ENCODE data around the gene UBAC1.
"Not testable (repeated sequence)": the region's sequence is repeated elsewhere in the genome, so short reads cannot be mapped to it uniquely, and the experiment has no call there.

UBAC1 gene

DNA sequence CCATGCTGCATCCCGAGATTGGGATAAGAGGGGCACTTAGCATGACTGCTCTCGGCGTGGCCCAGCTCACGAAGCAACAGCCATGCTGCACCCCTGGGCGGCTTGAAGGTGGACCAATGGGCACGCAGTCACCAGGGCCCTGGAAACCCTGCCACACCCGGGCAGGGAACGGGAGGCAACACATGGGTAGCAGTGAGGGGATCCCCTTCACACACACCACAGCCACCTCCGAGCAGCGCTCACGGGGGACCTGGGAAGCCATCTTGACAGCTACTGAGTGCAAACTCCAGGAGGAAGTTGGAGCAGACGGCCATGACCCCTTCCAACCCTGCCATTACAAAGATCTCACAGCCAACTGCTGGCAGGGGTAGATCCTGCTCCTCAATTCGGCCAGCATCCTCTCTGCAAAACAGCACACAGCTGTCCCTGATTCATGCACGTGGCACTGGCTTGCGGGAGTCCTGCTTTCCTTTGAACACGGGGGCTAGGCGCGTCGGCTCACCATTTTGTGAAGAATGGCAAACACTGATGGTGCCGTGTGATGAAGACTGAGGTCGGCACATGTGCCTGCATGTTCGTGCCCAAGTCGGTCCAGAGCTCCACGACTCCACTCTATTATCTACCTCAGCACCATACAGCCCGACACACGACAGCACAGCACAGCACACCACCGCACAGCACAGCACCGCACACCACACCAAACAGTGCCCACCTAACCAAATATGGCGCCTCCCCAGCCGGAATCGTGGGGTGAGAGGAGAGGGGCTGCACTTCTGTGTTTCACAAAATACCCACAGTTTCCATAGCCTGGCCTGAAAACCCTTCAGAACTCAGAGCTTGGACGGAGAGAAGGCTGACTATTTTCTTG lies 5.0 kb downstream of the UBAC1 start:
- no peak for DNase-seq

DNA sequence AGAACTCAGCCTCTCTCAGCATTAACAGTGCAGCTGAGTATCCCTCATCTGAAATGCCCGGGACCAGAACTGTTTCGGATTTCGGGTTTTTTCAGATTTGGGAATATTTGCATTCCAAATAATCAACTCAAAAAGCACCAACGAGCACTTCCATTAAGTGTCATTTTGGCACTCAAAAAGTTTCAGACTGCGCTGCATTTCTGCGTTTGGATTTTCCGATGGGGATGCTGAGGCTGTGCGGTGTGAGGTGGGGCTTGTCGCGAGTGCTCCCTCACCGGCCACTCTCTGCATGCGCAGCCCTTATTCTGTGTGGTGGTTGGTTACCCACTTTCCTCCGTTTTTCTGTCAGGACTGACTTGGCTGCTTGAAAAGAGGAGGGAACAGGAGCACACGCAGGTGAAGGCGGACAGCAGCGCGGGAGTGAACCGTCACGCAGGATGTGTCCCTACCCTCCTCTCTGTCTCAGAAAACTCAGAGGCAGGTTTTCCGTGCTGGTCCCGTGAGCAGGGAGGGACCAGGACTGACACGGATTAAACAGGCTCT lies 8.4 kb downstream of the UBAC1 start:
- no peak for DNase-seq

DNA sequence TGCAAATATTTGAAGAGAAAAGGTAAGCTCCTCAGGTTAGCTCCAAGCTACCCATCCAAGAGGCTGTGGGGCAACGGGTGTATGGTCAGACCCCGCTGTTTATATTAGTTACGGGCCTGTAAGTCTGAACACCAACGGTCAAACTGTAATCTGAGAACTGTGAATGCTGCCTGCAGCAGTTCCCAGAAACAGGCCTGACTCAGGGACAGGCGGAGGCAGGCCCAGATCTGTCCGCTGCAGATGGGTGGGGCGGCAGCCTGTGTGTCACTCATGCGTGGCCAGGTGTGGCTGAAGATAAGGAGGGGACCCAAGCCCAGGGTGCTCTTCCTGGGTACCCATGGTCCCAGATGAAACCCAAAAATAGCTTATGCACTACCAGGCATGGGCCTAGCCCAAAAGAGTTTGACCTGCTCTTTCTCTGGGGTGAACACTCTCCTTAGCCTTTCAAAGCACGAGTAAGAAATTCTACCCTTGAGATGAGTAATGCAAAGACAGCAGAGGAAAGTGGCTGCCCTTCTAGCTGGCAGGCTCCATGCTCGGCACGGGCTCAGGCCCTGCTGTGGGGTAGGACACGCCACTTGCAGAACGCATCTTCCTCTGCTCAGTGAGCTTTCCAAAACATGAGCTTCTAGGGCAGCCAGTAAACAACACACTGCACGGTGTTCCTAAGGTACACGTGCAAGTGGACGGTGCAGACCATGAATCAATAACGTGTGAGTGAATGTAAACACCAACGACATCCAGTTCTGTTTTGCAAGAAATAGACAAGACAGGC lies 9.1 kb downstream of the UBAC1 start:
- DNase-seq = no peak

DNA sequence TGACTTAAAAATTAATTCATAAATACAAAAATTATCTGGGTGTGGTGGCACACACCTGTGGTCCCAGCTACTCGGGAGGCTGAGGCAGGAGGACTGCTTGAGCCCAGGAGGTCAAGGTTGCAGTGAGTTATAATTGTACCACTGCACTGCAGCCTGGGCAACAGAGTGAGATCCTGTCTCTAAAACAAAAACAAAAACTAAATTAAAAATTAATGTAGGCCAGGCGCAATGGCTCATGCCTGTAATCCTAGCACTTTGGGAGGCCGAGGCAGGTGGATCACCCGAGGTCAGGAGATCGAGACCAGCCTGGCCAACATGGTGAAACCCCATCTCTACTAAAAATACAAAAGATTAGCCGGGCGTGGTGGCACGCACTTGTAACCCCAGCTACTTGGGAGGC lies 9.9 kb downstream of the UBAC1 start:
- not testable (repeated sequence) for DNase-seq

DNA sequence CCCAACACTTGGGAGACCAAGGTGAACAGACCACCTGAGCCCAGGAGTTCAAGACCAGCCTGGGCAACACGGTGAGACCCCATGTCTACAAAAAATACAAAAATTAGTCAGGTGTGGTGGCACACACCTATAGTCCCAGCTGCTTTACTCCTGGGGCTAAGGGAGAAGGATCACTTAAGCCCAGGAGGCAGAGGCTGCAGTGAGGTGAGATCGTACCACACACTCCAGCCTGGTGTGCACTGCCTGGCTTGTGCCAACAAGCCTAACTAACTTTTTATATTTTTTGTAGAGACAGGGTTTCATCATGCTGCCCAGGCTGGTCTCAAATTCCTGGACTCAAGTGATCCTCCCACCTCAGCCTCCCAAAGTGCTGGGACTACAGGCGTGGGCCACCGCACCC lies 10.3 kb downstream of the UBAC1 start:
- DNase-seq = not testable (repeated sequence)

DNA sequence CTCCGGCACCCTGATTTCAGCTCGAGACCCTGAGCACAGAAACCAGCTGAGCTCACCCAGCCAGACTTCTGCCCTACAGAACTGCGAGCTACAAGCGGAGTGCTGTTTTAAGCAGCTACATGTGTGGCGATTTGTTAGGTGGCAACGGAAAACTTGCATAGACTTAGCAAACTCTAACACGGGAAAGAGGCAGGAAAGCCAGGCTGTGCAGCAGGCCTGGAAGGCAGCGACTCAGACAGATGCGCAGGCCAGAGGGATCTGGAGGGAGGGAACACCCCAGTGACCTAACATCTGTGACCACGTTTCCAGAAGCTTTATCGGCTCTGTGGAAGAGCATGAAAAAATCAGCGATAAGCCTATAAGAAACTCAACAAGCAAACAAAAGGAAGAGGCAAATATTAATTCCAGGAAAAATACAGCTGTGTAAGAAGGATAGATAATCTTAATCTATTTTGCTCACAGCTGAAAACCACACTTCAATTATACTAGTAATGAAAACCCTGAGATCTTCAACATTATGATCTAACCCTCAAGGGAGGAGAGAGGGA lies 11.0 kb downstream of the UBAC1 start:
- DNase-seq = no peak

DNA sequence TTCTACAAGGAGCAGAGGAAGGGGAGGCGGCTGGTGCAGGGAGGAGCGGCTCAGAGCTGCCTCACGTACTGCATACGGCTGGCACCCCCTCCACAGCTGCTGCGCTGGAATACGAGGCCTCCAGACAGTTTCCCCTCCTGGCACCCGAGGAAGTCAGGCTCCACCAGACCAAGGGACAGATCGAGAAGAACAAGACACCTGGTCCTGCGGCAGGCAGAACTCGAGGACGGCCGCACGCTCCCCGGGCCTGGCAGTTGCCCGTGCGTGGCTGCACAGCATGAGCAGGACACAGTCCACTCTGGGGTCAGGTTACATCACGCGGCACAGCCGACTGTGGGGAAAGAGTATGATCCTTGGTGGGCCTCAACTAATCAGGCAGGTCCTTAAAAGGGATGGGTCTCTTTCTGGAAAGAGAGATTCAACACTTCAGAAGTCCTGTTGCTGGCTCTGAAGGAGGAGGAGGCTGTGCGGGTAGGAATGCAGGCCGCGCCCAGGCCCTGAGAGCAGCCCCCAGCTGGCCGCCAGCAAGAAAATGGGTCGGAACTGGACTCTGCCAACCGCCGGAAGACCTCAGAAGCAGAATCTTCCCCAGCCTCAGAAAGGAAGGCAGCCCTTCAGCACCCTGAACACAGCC lies 11.6 kb downstream of the UBAC1 start:
- no peak for DNase-seq

DNA sequence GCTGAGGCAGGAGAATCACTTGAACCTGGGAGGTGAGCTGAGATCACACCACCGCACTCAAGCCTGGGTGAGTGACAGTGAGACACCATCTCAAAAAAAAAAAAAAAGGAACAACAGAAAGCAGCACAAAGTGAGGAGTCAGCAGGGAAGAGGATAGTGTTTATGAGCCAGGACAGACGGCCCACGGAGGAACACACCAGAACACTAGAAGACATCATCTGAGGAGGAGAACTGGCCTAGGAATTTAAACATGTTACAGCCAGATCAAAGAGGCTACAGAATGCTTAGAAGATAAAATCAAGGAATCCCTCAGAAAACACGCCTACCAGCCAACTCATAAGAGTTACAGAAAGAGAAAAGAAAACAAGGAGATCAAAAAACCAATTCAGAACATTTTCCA lies 12.2 kb downstream of the UBAC1 start:
- DNase-seq = no peak

DNA sequence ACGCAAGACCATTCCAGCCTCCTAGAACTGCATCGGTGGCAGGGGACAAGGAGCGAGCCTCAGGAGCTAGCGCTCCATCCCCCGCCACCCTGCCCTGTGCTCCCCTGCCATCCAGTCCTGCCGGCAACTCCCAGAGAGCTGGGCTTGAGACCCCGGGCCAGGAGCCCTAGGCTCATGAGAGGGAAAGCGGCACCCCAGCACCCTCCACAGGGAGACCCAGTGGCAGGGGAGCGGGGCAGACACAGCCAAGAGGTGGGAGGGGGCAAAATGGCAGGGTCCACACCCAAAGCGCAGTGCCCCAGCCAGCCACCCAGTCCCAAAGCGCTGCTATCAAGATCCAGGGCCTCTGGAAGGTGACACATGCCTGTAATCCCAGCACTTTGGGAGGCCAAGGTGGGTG lies 12.7 kb downstream of the UBAC1 start:
- no peak for DNase-seq

DNA sequence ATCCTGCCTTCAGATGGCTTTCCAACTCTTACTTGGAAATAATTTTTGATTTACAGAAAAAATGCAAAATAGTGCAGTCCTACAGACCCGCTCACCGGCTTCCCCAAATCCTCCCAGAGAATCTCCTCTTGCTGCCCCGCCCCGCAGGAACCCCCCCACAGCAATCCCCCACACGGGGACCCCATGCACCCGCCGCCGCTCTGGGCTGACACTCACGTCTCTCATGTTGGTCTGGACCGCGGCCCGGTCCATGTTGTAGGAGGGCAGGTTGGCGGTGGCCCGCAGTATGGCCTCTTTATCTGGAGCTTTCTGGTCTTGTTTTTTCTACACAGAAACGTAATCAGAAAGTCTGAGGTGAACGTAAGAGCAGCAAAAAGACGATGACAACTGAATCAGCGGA lies 13.6 kb downstream of the UBAC1 start:
- no peak for DNase-seq

DNA sequence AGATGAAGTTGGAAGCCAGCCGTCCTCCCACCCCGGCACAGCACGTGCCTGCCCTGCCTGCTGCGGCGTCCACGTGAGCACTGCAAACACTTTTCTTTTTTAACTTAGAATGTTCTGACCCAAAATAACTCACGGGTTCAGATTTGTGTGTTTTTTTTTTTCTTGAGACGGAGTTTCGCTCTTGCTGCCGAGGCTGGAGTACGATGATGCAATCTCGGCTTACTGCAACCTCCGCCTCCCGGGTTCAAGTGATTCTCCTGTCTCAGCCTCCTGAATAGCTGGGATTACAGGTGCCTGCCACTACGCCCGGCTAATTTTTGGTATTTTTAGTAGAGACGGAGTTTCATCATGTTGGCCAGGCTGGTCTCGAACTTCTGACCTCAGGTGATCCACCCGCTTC lies 14.1 kb downstream of the UBAC1 start:
- DNase-seq = not testable (repeated sequence)

DNA sequence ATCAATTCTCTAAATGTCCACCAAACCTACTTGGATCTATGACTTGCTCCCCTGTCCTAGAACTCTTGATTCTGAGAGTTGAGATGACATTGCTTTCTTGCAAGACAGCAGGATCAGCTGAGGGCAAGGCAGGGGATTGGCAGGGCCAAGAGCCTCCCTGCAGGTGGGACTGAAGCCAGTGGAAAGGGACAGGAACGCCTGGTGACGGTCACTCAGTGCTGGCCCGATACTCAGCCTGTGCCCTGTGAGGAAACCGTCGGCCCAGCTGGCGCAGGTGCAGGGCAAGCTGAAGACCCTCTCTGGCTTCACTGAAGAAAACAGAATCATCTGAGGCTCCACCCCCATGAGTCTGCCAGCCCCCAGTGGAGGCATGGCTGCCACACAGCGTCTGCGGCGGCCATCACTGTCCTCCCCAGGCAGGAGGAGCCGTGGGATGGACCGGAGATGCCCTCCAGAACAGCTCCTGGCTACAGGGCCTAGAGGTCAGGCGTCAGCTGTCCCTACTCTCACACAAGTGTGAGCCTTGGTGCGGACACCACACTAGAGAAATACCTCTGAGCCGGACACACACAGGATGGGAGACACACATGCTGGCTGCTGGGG lies 14.7 kb downstream of the UBAC1 start:
- DNase-seq = no peak

DNA sequence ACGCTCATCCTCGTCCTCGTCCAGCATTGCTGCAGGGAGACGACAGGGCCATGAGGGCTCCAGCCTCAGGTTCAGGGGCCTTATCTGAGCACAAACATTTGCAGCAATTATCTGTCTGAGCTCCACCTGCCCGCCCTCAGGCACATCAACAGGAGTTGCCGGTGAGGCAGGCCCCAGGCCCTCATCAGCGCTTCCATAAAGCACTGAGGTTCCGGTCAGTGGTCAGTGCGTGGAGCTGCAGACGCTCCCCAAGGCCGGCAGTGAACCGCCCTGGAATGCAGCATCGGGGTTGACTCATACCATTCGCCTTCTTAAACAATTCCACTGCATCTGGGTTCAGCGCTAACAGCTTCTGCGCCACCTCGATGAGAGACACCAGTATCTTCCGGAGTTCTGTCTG lies 15.2 kb downstream of the UBAC1 start:
- no peak for DNase-seq

DNA sequence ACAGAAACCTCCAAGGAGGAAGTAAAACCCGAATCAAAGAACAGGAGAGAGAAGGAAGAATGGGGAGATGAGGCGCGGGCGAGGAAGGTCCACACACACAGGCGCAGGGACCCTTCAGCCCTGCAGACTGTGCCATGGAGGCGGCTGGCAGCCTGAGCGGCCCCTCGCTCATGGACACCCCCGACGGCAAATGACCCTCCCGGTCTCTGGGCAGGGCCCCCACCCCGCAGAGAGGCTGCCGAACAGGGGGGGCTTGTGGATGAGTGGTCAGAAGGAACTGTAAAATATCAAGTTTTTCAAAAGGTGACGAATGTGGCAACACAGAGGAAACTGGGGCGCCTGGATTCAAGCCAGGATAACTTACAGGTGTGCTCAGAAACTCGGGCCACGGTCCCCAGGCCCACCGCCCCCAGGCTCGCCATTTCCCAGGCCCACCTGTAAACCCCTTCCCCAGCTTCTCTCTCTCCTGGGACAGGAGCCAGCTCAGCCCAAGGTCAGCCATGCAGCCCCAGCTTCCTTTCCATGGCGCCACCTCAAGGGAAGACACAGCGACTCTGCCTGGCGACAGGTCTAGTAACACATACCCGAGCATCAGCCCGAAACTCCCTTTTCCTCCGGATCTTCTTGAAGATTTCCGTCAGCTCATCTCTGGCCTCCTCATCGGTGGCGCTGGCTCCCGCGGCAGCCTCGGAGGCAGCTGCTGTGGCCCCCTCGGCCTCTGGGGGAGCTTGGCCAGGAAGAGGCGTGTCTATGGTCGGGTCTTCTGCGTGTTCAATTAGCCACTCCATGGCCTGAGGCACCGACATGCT lies 16.5 kb downstream of the UBAC1 start:
- DNase-seq = no peak

DNA sequence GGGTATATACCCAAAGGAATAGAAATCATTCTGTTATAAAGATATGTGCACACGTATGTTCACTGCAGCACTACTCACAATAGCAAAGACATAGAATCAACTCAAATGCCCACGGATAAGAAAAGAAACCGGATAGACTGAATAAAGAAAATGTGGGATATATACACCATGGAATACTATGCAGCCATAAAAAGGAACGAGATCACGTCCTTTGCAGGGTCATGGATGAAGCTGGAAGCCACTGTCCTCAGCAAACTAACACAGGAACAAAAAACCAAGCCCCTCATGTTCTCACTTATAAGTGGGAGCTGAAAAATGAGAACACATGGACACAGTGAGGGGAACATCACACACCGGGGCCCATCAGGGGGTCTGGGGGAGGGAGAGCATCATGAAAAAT lies 17.6 kb downstream of the UBAC1 start:
- not testable (repeated sequence) for DNase-seq

DNA sequence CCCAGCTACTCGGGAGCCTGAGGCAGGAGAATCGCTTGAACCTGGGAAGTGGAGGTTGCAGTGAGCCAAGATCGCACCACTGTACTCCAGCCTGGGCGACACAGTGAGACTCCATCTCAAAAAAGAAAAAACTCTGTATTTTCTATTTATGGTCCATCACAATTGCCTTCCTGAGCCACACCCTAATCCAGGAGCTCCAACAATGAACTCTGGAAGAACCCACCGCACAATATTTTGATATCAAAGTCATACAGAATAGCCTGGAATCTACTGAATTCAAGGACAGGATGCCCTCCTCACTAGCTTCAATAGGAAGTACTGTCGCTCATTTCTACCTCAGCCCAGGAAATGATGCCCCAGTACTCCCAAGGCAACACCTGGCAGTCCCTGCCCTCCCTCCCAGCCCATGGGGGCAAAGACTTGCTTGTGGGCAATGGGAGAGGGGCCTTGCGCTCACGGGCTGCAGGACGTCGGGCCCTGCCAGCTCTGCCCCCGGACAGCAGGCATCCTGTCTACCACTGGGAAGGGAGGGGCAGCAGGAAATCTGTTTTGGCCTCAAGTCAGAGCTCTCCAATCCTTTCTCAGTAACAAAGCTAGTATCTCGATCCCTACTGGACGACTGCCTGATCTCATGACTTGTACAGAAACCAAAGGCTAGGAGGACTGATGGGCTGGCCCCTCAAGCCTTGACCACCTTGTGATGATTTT lies 19.7 kb downstream of the UBAC1 start:
- no peak for DNase-seq

DNA sequence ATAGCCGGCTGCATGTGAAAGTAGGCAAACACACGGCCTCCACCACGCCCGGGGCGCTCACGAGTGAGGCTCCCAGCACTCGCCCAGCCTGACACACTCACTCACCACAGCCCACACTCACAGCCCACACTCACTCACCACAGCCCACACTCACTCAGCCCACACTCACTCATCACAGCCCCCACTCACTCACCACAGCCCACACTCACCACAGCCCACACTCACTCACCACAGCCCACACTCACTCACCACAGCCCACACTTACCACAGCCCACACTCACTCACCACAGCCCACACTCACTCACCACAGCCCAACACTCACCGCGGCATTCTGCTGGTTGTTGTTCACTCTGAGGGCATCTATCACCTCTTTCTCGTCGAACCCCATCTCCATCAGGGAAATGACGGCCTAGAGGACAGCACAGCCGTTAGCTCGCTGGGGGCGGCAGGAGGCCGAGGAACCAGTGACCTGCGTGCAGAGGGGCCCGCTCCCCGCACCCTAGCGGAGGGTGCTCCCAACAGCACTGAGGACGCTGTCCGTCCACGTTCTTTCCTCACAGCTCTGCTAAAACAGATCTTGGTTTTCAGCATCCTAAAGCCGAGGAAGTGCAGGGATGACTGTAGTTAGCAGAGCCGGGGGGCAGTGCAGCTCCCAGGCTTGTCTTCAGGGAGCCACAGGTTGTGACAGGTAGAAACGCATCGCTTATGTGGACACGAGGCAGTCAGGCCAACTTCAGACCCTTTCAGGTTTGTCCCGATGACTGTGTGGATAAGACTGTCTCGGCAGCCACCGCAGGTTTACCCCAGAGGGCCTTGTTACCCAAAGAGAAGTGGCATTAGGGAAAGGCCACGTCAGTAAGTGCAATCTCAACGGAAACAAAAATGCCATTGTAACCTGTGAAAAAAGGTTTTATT lies 21.6 kb downstream of the UBAC1 start:
- DNase-seq = peak; percentile 32

DNA sequence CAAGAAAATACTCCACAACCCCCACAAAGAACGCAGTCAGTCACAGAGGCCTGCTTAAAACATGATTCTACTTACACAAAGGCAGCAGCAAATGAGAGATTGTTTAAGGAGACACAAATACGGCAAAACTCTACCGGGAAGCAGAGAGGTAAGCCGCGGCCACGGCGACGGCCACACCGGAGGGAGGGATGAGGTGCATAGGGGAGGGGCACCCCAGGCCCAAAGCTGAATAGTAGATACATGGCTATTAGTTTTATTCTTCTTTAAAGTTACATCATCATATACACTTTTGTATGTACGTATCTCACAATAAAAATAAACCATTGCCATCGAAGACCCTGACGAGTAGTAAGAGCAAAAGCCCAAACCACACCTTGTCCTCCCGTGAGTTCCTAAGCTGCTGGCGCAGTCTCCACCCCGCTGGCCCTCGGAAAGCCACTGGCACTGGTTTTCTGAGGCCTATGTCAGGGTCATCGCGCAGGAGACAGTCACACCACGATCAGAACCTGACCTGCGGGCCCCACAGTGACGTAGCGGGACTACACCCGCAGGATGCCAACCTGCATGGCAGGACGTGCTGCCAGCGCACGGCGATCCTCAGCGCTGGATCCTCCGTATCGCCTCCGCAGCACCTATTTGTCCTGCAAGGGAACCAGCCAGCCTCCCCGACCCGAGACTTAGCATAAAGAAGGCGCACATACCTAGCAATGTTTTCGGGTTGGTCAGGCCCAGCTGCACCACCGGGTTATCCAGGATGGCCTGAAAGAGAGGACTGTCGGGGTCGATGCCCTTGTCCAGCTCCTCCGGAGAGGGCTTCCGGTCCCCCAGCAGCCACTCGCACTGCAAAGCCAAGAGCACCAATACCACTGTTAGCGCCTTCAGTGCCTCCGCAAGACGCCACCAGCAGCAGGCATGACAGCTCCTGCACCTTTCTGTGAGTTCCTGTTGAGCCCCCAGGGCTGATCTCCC lies 23.4 kb downstream of the UBAC1 start:
- no peak for DNase-seq

DNA sequence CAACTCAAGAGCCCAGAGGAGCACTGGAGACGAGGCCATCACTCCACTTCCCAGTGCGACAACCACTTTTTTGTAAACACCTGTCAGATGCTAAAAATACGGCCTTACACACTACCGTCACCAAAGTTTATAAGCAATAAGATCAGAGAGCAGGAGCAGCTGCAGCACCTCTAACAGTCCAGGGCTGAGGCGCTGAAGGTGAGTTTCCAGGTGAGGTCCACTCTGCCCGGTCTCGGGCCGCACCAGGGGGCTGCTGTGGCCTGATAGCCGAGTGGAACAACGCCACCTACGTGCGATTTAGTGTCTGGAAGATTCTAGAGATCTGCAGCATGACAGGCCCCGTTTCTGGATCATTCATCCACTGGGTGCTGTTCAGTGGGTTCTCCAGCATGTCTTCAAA lies 28.1 kb downstream of the UBAC1 start:
- no peak for DNase-seq

All from CD4-positive, alpha-beta T cell treated with Interferon gamma for 1 hour (primary cell).